ENCODE data around the gene POU2F1. TPM values are rescaled to one million over a fixed set of nuclear protein-coding genes. Genes with fewer than 3 reads are reported as not detected.

POU2F1 gene
- 1 to 10 TPM; 9.0 to 9.9 (median 9.0) TPM for total RNA-seq

GRCh38 chr1:167220537-167221125, at the start of gene POU2F1:
POU2F1 (plus strand) TSS chr1:167220886; CDS start chr1:167220898, 12 bp downstream.
- H3K27me3 Mint-ChIP-seq (ENCODE audit: low read depth), result no peaks in the 10 kb centered on the region
- peak; percentile 99 for DNase-seq
- H3K4me1 Mint-ChIP-seq (ENCODE audit: low read depth), result peaks cover 35% of the 10 kb centered on the region
- H3K4me3 Mint-ChIP-seq, result peak within 1 kb of the TSS; percentile 87
- H3K36me3 Mint-ChIP-seq (ENCODE audit: insufficient read depth), result no peaks in the 10 kb centered on the region
- H3K9me3 Mint-ChIP-seq, result peaks cover 4% of the 10 kb centered on the region
- ATAC-seq, result peak; percentile 82 to 84

- Mint-ChIP-seq H3K4me1 (ENCODE audit: low read depth) (no peaks in the 10 kb centered on the region), H3K4me3 (no peak overlapping the region), H3K36me3 (ENCODE audit: insufficient read depth) (no peaks in the 10 kb centered on the region), H3K27me3 (ENCODE audit: low read depth) (peaks cover 29% of the 10 kb centered on the region), H3K9me3 (peaks cover 6% of the 10 kb centered on the region)
- no peak for ATAC-seq
- no peak for DNase-seq
These were observed 49.3 kb upstream of the POU2F1 start for GRCh38 chr1:167171286-167171929.

GRCh38 chr1:167173516-167174184, 47.0 kb upstream of the POU2F1 start:
- H3K27me3 Mint-ChIP-seq (ENCODE audit: low read depth), result peaks cover 18% of the 10 kb centered on the region
- no peaks in the 10 kb centered on the region for H3K4me1 Mint-ChIP-seq (ENCODE audit: low read depth)
- no peaks in the 10 kb centered on the region for H3K9me3 Mint-ChIP-seq
- no peak for DNase-seq
- no peak for ATAC-seq
- H3K4me3 Mint-ChIP-seq, result no peak overlapping the region
- H3K36me3 Mint-ChIP-seq (ENCODE audit: insufficient read depth), result no peaks in the 10 kb centered on the region

- Mint-ChIP-seq H3K36me3 (ENCODE audit: insufficient read depth) (no peaks in the 10 kb centered on the region), H3K27me3 (ENCODE audit: low read depth) (peaks cover 10% of the 10 kb centered on the region), H3K4me3 (no peak overlapping the region), H3K4me1 (ENCODE audit: low read depth) (no peaks in the 10 kb centered on the region), H3K9me3 (no peaks in the 10 kb centered on the region)
- no peak for DNase-seq
- no peak for ATAC-seq
These were observed 44.8 kb upstream of the POU2F1 start for GRCh38 chr1:167175901-167176300.

- Mint-ChIP-seq H3K27me3 (ENCODE audit: low read depth) (peaks cover under 1% of the 10 kb centered on the region), H3K4me1 (ENCODE audit: low read depth) (no peaks in the 10 kb centered on the region), H3K9me3 (no peaks in the 10 kb centered on the region), H3K36me3 (ENCODE audit: insufficient read depth) (no peaks in the 10 kb centered on the region), H3K4me3 (no peak overlapping the region)
- ATAC-seq, result no peak
- DNase-seq, result no peak
These were observed 41.9 kb upstream of the POU2F1 start for GRCh38 chr1:167178831-167179230.

- H3K4me1 Mint-ChIP-seq (ENCODE audit: low read depth), result no peaks in the 10 kb centered on the region
- H3K27me3 Mint-ChIP-seq (ENCODE audit: low read depth), result peaks cover 4% of the 10 kb centered on the region
- no peak for DNase-seq
- H3K36me3 Mint-ChIP-seq (ENCODE audit: insufficient read depth), result no peaks in the 10 kb centered on the region
- ATAC-seq, result no peak
- no peaks in the 10 kb centered on the region for H3K9me3 Mint-ChIP-seq
- no peak overlapping the region for H3K4me3 Mint-ChIP-seq
These were observed 37.9 kb upstream of the POU2F1 start for GRCh38 chr1:167182571-167183320.

GRCh38 chr1:167184081-167184480, 36.6 kb upstream of the POU2F1 start:
- DNase-seq (no peak), ATAC-seq (no peak)
- H3K4me1 Mint-ChIP-seq (ENCODE audit: low read depth), result no peaks in the 10 kb centered on the region
- H3K36me3 Mint-ChIP-seq (ENCODE audit: insufficient read depth), result no peaks in the 10 kb centered on the region
- H3K9me3 Mint-ChIP-seq, result no peaks in the 10 kb centered on the region
- H3K27me3 Mint-ChIP-seq (ENCODE audit: low read depth), result peaks cover 4% of the 10 kb centered on the region
- H3K4me3 Mint-ChIP-seq, result no peak overlapping the region

GRCh38 chr1:167185062-167185461, 35.6 kb upstream of the POU2F1 start:
- no peaks in the 10 kb centered on the region for H3K36me3 Mint-ChIP-seq (ENCODE audit: insufficient read depth)
- no peak overlapping the region for H3K4me3 Mint-ChIP-seq
- H3K27me3 Mint-ChIP-seq (ENCODE audit: low read depth), result peaks cover 5% of the 10 kb centered on the region
- DNase-seq (no peak), ATAC-seq (peak in 1 of 2 donors; percentile 50)
- no peaks in the 10 kb centered on the region for H3K4me1 Mint-ChIP-seq (ENCODE audit: low read depth)
- H3K9me3 Mint-ChIP-seq, result no peaks in the 10 kb centered on the region

- no peaks in the 10 kb centered on the region for H3K4me1 Mint-ChIP-seq (ENCODE audit: low read depth)
- ATAC-seq, result no peak
- no peaks in the 10 kb centered on the region for H3K9me3 Mint-ChIP-seq
- H3K27me3 Mint-ChIP-seq (ENCODE audit: low read depth), result peaks cover 13% of the 10 kb centered on the region
- H3K36me3 Mint-ChIP-seq (ENCODE audit: insufficient read depth), result no peaks in the 10 kb centered on the region
- no peak for DNase-seq
- no peak overlapping the region for H3K4me3 Mint-ChIP-seq
These were observed 34.6 kb upstream of the POU2F1 start for GRCh38 chr1:167185974-167186657.

- Mint-ChIP-seq H3K27me3 (ENCODE audit: low read depth) (peaks cover 13% of the 10 kb centered on the region), H3K9me3 (no peaks in the 10 kb centered on the region), H3K4me1 (ENCODE audit: low read depth) (no peaks in the 10 kb centered on the region), H3K36me3 (ENCODE audit: insufficient read depth) (no peaks in the 10 kb centered on the region), H3K4me3 (no peak overlapping the region)
- ATAC-seq (no peak), DNase-seq (no peak)
These were observed 33.9 kb upstream of the POU2F1 start for GRCh38 chr1:167186771-167187170.

- H3K4me3 Mint-ChIP-seq, result no peak overlapping the region
- ATAC-seq (no peak), DNase-seq (no peak)
- H3K36me3 Mint-ChIP-seq (ENCODE audit: insufficient read depth), result no peaks in the 10 kb centered on the region
- H3K4me1 Mint-ChIP-seq (ENCODE audit: low read depth), result no peaks in the 10 kb centered on the region
- H3K9me3 Mint-ChIP-seq, result no peaks in the 10 kb centered on the region
- peaks cover 13% of the 10 kb centered on the region for H3K27me3 Mint-ChIP-seq (ENCODE audit: low read depth)
These were observed 29.9 kb upstream of the POU2F1 start for GRCh38 chr1:167190747-167191237.

GRCh38 chr1:167191958-167192357, 28.7 kb upstream of the POU2F1 start:
- Mint-ChIP-seq H3K4me3 (no peak overlapping the region), H3K36me3 (ENCODE audit: insufficient read depth) (no peaks in the 10 kb centered on the region), H3K27me3 (ENCODE audit: low read depth) (peaks cover 13% of the 10 kb centered on the region), H3K4me1 (ENCODE audit: low read depth) (no peaks in the 10 kb centered on the region), H3K9me3 (no peaks in the 10 kb centered on the region)
- ATAC-seq, result no peak
- DNase-seq, result no peak

GRCh38 chr1:167194182-167194581, 26.5 kb upstream of the POU2F1 start:
- H3K9me3 Mint-ChIP-seq, result no peaks in the 10 kb centered on the region
- ATAC-seq (no peak), DNase-seq (no peak)
- no peak overlapping the region for H3K4me3 Mint-ChIP-seq
- H3K4me1 Mint-ChIP-seq (ENCODE audit: low read depth), result no peaks in the 10 kb centered on the region
- H3K27me3 Mint-ChIP-seq (ENCODE audit: low read depth), result peaks cover 9% of the 10 kb centered on the region
- no peaks in the 10 kb centered on the region for H3K36me3 Mint-ChIP-seq (ENCODE audit: insufficient read depth)

- no peaks in the 10 kb centered on the region for H3K9me3 Mint-ChIP-seq
- ATAC-seq, result peak in 1 of 2 donors; percentile 43
- no peak overlapping the region for H3K4me3 Mint-ChIP-seq
- H3K36me3 Mint-ChIP-seq (ENCODE audit: insufficient read depth), result no peaks in the 10 kb centered on the region
- H3K27me3 Mint-ChIP-seq (ENCODE audit: low read depth), result no peaks in the 10 kb centered on the region
- DNase-seq, result no peak
- no peaks in the 10 kb centered on the region for H3K4me1 Mint-ChIP-seq (ENCODE audit: low read depth)
These were observed 24.5 kb upstream of the POU2F1 start for GRCh38 chr1:167196166-167196565.
